BLaER1 (cell line): ENCODE results near the gene RPLP1.

ENCODE experiments used
- H3K27ac ChIP-seq: shearing (Covaris generic); formaldehyde crosslinking; 2 replicates; pipeline ENCODE4 v1.8.1; 2022
- H3K27me3 ChIP-seq: shearing (Covaris generic); formaldehyde crosslinking; 2 replicates; pipeline ENCODE4 v1.8.1; 2022
- H3K36me3 ChIP-seq: shearing (Covaris generic); formaldehyde crosslinking; 2 replicates; pipeline ENCODE4 v1.8.1; 2022
- H3K4me1 ChIP-seq: shearing (Covaris generic); formaldehyde crosslinking; 2 replicates; pipeline ENCODE4 v1.8.1; 2022
- H3K4me2 ChIP-seq: shearing (Covaris generic); formaldehyde crosslinking; 2 replicates; pipeline ENCODE4 v1.8.1; 2022
- H3K4me3 ChIP-seq: shearing (Covaris generic); formaldehyde crosslinking; 2 replicates; pipeline ENCODE4 v1.8.1; 2022
- H3K9ac ChIP-seq: shearing (Covaris generic); formaldehyde crosslinking; 2 replicates; pipeline ENCODE4 v1.8.1; 2022
- H3K9me3 ChIP-seq: shearing (Covaris generic); formaldehyde crosslinking; 2 replicates; pipeline ENCODE4 v1.8.1; 2022
- H4K20me1 ChIP-seq: shearing (Covaris generic); formaldehyde crosslinking; 2 replicates; pipeline ENCODE4 v1.8.1; 2022
- Cebpa-rat ChIP-seq: shearing (Covaris generic); IDR thresholded peaks from 2 replicates; pipeline ENCODE4 v1.8.1; 2022

The RPLP1 gene

DNA sequence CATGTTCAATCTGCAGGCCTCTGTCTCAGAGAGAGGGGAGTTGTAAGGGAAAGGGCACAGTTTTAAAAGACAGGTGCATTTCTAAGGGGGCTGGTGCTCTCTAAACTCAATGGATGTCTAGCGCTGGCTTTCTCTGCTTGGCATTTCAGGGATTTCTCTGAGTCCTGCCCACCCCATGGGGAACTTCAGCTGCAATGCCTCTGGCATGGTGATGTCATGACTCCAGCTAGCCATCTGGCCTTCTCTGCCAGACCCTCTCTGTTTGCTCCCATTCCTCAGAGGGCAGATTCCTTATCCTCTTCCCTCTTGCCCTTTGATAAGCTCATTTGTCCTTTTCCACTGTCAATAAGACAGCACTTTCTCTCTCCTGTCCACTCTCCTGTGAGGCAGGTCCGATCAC, 40.8 kb downstream of the RPLP1 start:
- TF ChIP-seq Cebpa-rat = no peak

DNA sequence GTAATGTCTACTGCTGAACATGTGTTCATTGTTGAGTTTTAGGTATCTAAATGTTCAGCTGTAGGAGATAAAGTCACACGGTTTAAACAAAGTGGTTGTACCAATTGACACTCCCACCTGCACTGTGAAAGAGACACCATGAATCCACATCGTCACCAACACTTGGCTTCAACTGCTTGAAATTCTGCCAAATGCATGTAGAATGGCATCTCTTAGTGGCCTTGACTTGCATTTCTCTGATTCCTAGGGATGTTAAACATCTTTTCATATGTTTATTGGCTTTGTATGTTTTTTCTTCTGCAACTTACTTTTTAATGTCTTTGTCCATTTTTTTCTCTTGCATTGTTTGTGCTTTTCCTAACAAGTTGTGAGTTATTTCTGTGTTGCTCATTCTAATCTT, 43.4 kb downstream of the RPLP1 start:
- Histone ChIP-seq H3K4me2 (no peak overlapping the region), H4K20me1 (no peaks in the 10 kb centered on the region), H3K9ac (no peak overlapping the region), H3K27me3 (no peaks in the 10 kb centered on the region), H3K9me3 (0 out of 2 replicates have a peak, but pooled peaks cover 7% of the 10 kb centered on the region), H3K4me3 (no peak overlapping the region), H3K27ac (no peak overlapping the region), H3K36me3 (no peaks in the 10 kb centered on the region), H3K4me1 (no peaks in the 10 kb centered on the region)
- no peak for TF ChIP-seq Cebpa-rat

More for the DNA sequence above, 40.8 kb downstream of the RPLP1 start:
- Histone ChIP-seq H3K27ac (no peak overlapping the region), H3K4me2 (no peak overlapping the region), H3K9me3 (0 out of 2 replicates have a peak, but pooled peaks cover 7% of the 10 kb centered on the region), H3K36me3 (no peaks in the 10 kb centered on the region), H3K4me3 (no peak overlapping the region), H3K9ac (no peak overlapping the region), H3K27me3 (no peaks in the 10 kb centered on the region), H4K20me1 (no peaks in the 10 kb centered on the region), H3K4me1 (no peaks in the 10 kb centered on the region)

- no peak overlapping the region for H3K27ac ChIP-seq
- H3K9me3 ChIP-seq = no peaks in the 10 kb centered on the region
- no peaks in the 10 kb centered on the region for H3K36me3 ChIP-seq
- H3K4me2 ChIP-seq = no peak overlapping the region
- H4K20me1 ChIP-seq = no peaks in the 10 kb centered on the region
- no peak overlapping the region for H3K9ac ChIP-seq
- no peaks in the 10 kb centered on the region for H3K27me3 ChIP-seq
- no peak overlapping the region for H3K4me3 ChIP-seq
- no peak for TF ChIP-seq Cebpa-rat
- H3K4me1 ChIP-seq = no peaks in the 10 kb centered on the region
These were observed 44.5 kb downstream of the RPLP1 start for GRCh38 chr15:69497076-69497475.

DNA sequence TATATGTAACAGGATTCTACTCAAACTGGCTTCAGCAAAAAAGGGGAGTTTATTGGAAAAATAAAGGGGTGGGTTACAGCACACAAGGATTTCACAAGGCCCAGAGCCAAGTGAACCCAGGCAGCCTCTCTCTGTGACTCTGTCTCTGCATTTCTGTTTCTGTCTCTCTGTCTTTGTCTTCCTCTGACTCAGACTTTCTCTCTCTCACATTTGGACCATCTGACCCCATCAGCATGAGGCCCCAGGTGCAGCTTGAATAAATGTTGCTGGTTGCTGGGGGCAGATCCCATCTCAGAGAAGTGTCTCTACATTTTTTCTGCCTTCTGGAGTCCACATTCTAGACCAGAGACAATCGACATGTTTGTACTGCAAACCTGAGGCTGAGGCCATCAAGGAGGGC, 45.0 kb downstream of the RPLP1 start:
- H3K27ac ChIP-seq = no peak overlapping the region
- no peaks in the 10 kb centered on the region for H3K9me3 ChIP-seq
- H3K4me3 ChIP-seq = no peak overlapping the region
- H3K27me3 ChIP-seq = no peaks in the 10 kb centered on the region
- no peak overlapping the region for H3K4me2 ChIP-seq
- no peaks in the 10 kb centered on the region for H3K36me3 ChIP-seq
- no peaks in the 10 kb centered on the region for H4K20me1 ChIP-seq
- no peak overlapping the region for H3K9ac ChIP-seq
- no peaks in the 10 kb centered on the region for H3K4me1 ChIP-seq
- TF ChIP-seq Cebpa-rat = no peak

DNA sequence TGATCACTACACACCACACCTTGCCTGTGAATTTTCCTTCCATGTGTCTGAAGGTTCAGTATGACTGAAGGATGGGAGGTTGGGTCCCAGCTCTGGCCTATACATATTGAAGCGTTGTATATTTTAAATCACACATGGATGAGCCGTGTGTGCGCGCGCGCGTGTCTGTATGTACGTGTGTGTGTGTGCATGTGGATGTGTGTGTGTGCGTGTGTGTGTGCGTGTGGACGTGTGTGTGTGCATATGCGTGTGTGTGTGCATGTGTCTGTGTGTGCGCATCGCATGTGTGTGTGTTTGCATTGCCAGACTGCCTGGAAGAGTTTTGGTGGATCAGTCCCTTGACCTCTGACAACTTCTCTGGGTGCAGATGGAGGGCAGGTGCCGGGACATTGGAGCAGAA, 45.7 kb downstream of the RPLP1 start:
- Histone ChIP-seq H3K4me1 (no peaks in the 10 kb centered on the region), H4K20me1 (no peaks in the 10 kb centered on the region), H3K36me3 (no peaks in the 10 kb centered on the region), H3K27ac (no peak overlapping the region), H3K27me3 (no peaks in the 10 kb centered on the region), H3K4me3 (no peak overlapping the region), H3K9ac (no peak overlapping the region), H3K4me2 (no peak overlapping the region), H3K9me3 (no peaks in the 10 kb centered on the region)
- no peak for TF ChIP-seq Cebpa-rat

GRCh38 chr15:69498987-69499386, 46.4 kb downstream of the RPLP1 start:
- H3K36me3 ChIP-seq = no peaks in the 10 kb centered on the region
- H3K27ac ChIP-seq = no peak overlapping the region
- no peaks in the 10 kb centered on the region for H3K9me3 ChIP-seq
- no peak for TF ChIP-seq Cebpa-rat
- H3K27me3 ChIP-seq = no peaks in the 10 kb centered on the region
- H4K20me1 ChIP-seq = no peaks in the 10 kb centered on the region
- no peak overlapping the region for H3K4me2 ChIP-seq
- H3K9ac ChIP-seq = no peak overlapping the region
- no peaks in the 10 kb centered on the region for H3K4me1 ChIP-seq
- H3K4me3 ChIP-seq = no peak overlapping the region

- H3K4me2 ChIP-seq = no peak overlapping the region
- no peak for TF ChIP-seq Cebpa-rat
- H3K36me3 ChIP-seq = no peaks in the 10 kb centered on the region
- H3K27ac ChIP-seq = no peak overlapping the region
- H3K4me3 ChIP-seq = no peak overlapping the region
- H3K4me1 ChIP-seq = no peaks in the 10 kb centered on the region
- H4K20me1 ChIP-seq = no peaks in the 10 kb centered on the region
- H3K27me3 ChIP-seq = no peaks in the 10 kb centered on the region
- no peaks in the 10 kb centered on the region for H3K9me3 ChIP-seq
- H3K9ac ChIP-seq = no peak overlapping the region
These were observed 47.0 kb downstream of the RPLP1 start for GRCh38 chr15:69499521-69500211.

DNA sequence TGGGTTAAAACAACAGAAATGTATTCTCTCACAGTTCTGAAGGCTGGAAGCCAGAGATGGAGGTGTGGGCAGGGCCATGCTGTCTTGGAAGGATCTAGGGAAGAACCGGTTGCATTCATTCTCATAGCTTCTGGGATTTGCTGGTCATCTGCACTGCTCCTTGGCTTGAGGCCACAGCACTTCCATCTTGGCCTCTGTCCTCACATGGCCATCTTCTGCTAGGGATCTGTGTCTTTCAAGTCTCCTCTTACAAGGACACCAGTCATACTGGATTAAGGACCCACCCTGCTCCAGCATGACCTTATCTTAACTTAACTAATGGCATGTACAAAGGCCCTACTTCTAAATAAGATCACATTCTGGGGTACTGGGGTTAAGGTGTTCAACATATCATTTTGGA, 47.7 kb downstream of the RPLP1 start:
- no peak for TF ChIP-seq Cebpa-rat
- Histone ChIP-seq H3K27ac (no peak overlapping the region), H3K9ac (no peak overlapping the region), H3K4me1 (no peaks in the 10 kb centered on the region), H4K20me1 (no peaks in the 10 kb centered on the region), H3K36me3 (no peaks in the 10 kb centered on the region), H3K4me2 (no peak overlapping the region), H3K4me3 (no peak overlapping the region), H3K27me3 (no peaks in the 10 kb centered on the region), H3K9me3 (no peaks in the 10 kb centered on the region)

- Histone ChIP-seq H3K27me3 (no peaks in the 10 kb centered on the region), H3K36me3 (no peaks in the 10 kb centered on the region)
- TF ChIP-seq Cebpa-rat = no peak
These were observed 48.8 kb downstream of the RPLP1 start for GRCh38 chr15:69501456-69501855.

DNA sequence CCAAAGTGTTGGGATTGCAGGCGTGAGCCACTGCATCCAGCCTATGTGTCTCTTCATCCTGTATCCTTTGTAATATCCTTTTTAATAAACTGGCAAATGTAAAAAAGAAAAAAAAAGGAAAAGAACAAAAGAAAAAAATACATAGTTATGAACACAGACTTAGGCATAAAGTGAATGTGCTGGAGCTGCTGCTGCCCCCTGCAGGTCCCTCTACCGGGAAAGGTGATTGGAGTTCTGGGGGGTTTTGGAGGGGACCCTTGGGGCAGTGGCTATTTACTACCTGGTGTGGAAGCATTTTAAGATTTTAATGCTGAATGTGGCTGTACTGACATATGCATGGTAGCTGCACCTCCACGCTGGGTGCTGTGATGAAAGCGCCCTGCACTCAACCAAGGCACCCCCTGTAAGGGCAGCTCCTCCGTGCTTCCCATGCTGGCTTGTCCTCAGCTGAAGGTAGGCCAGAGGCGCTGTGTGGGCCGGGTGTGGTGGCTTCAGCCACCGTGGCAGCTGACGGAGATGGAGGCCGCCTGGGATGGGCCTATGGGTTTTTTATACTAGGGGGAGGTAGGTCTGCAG, 49.9 kb downstream of the RPLP1 start:
- no peaks in the 10 kb centered on the region for H3K27me3 ChIP-seq
- no peaks in the 10 kb centered on the region for H4K20me1 ChIP-seq
- no peaks in the 10 kb centered on the region for H3K4me1 ChIP-seq
- H3K27ac ChIP-seq = no peak overlapping the region
- no peak overlapping the region for H3K4me3 ChIP-seq
- H3K36me3 ChIP-seq = no peaks in the 10 kb centered on the region
- no peak for TF ChIP-seq Cebpa-rat
- H3K9ac ChIP-seq = no peak overlapping the region
- H3K4me2 ChIP-seq = no peak overlapping the region
- no peaks in the 10 kb centered on the region for H3K9me3 ChIP-seq

More at GRCh38 chr15:69501456-69501855, 48.8 kb downstream of the RPLP1 start:
- no peak overlapping the region for H3K27ac ChIP-seq
- no peaks in the 10 kb centered on the region for H4K20me1 ChIP-seq
- no peak overlapping the region for H3K9ac ChIP-seq
- H3K9me3 ChIP-seq = no peaks in the 10 kb centered on the region
- no peak overlapping the region for H3K4me2 ChIP-seq
- no peak overlapping the region for H3K4me3 ChIP-seq
- H3K4me1 ChIP-seq = no peaks in the 10 kb centered on the region
